CD14-positive monocyte (primary cell): ENCODE data around the gene WWOX. TPM values are rescaled to one million over a fixed set of nuclear protein-coding genes. Genes with fewer than 3 reads are reported as not detected.

ENCODE experiments used
- DNase-seq, 3 donors: peaks; one replicate each; pipeline ENCODE4 v3.0.0-alpha.2; 2011 to 2022
- H2AFZ ChIP-seq: 2 replicates; pipeline ENCODE4 v1.6.0; 2012; ENCODE audit warnings: mild to moderate bottlenecking, low read depth, low read length, inconsistent platforms; ENCODE audit not compliant: insufficient read depth, poor library complexity, severe bottlenecking
- H3K27ac ChIP-seq, 2 donors: 1 replicate in 1 of 2; 2 replicates in 1 of 2; pipeline ENCODE4 v1.5.1; 2012 to 2013; ENCODE audit warnings: low read length in 2 of 2, control low read depth in 1 of 2, inconsistent platforms in 1 of 2, low read depth in 1 of 2, mild to moderate bottlenecking in 1 of 2
- H3K27me3 ChIP-seq, 2 donors: one replicate each; pipeline versions ENCODE4 v1.6.0 to v1.6.1; 2011 to 2013; ENCODE audit warnings: low read length in 2 of 2; ENCODE audit not compliant: control insufficient read depth in 2 of 2, insufficient read depth in 2 of 2
- H3K36me3 ChIP-seq, 2 donors: replicated peaks in 1 of 2; 1 replicate in 1 of 2; 2 replicates in 1 of 2; pipeline versions ENCODE4 v1.5.1 to v1.6.1; 2012 to 2013; ENCODE audit warnings: low read length in 2 of 2, control low read depth in 1 of 2, inconsistent platforms in 1 of 2, mild to moderate bottlenecking in 1 of 2; ENCODE audit not compliant: insufficient read depth in 2 of 2, control insufficient read depth in 1 of 2
- H3K4me1 ChIP-seq, 2 donors: 1 replicate in 1 of 2; 2 replicates in 1 of 2; pipeline versions ENCODE4 v1.5.1 to v1.6.1; 2012 to 2013; ENCODE audit warnings: low read length in 2 of 2, control low read depth in 1 of 2, inconsistent platforms in 1 of 2, mild to moderate bottlenecking in 1 of 2, moderate library complexity in 1 of 2; ENCODE audit not compliant: insufficient read depth in 2 of 2, control insufficient read depth in 1 of 2
- H3K4me2 ChIP-seq: replicated peaks from 2 replicates; pipeline ENCODE3; 2012; ENCODE audit warnings: low read length, moderate library complexity, mild to moderate bottlenecking; ENCODE audit not compliant: poor library complexity, severe bottlenecking; ENCODE audit errors: extremely low read depth
- H3K4me3 ChIP-seq, 3 experiments: fragments of 200-600 bp in 1 of 3; sonication (generic) in 1 of 3; replicated peaks in 1 of 3; 1 replicate in 2 of 3; 2 replicates in 1 of 3; pipeline ENCODE4 v1.5.1; 2011 to 2013; ENCODE audit warnings: low read length in 3 of 3, mild to moderate bottlenecking in 3 of 3, control low read depth in 2 of 3, low read depth in 2 of 3, inconsistent platforms in 1 of 3, moderate library complexity in 1 of 3
- H3K79me2 ChIP-seq: 2 replicates; pipeline ENCODE4 v1.6.0; 2012; ENCODE audit warnings: mild to moderate bottlenecking, control low read depth, inconsistent platforms, low read length, moderate library complexity; ENCODE audit not compliant: insufficient read depth
- H3K9ac ChIP-seq: 2 replicates; pipeline ENCODE4 v1.6.0; 2017; ENCODE audit warnings: low read length, mild to moderate bottlenecking; ENCODE audit not compliant: insufficient read depth, poor library complexity, severe bottlenecking
- H3K9me3 ChIP-seq, 2 donors: replicated peaks in 1 of 2; 1 replicate in 1 of 2; 2 replicates in 1 of 2; pipeline versions ENCODE4 v1.5.1 to v1.6.1; 2012 to 2013; ENCODE audit warnings: low read length in 2 of 2, control low read depth in 1 of 2; ENCODE audit not compliant: control insufficient read depth in 1 of 2, insufficient read depth in 1 of 2
- H4K20me1 ChIP-seq: 2 replicates; pipeline ENCODE4 v1.6.0; 2012; ENCODE audit warnings: mild to moderate bottlenecking, low read length, control low read depth, moderate library complexity; ENCODE audit not compliant: insufficient read depth
- H3K27ac Mint-ChIP-seq, 7 donors: one replicate each; pipeline ENCODE4 v1.8.0; 2020; ENCODE audit warnings: mild to moderate bottlenecking in 7 of 7, mixed read lengths in 7 of 7, moderate library complexity in 6 of 7, inconsistent platforms in 2 of 7
- H3K27me3 Mint-ChIP-seq, 3 donors: one replicate each; pipeline ENCODE4 v1.8.0; 2021 to 2022; ENCODE audit warnings: low read depth in 3 of 3, mild to moderate bottlenecking in 3 of 3, mixed read lengths in 3 of 3, moderate library complexity in 3 of 3, inconsistent platforms in 1 of 3
- H3K36me3 Mint-ChIP-seq, 2 donors: one replicate each; pipeline ENCODE4 v1.8.0; 2020; ENCODE audit warnings: mixed read lengths in 2 of 2, inconsistent platforms in 1 of 2, mild to moderate bottlenecking in 1 of 2
- H3K4me1 Mint-ChIP-seq: one replicate; pipeline ENCODE4 v1.8.0; 2020; ENCODE audit warnings: mild to moderate bottlenecking, mixed read lengths
- H3K4me3 Mint-ChIP-seq, 2 donors: one replicate each; pipeline ENCODE4 v1.8.0; 2020; ENCODE audit warnings: mild to moderate bottlenecking in 2 of 2, mixed read lengths in 2 of 2, moderate library complexity in 1 of 2
- H3K9me3 Mint-ChIP-seq, 7 donors: one replicate each; pipeline ENCODE4 v1.8.0; 2020 to 2022; ENCODE audit warnings: mixed read lengths in 7 of 7, mild to moderate bottlenecking in 6 of 7, moderate library complexity in 6 of 7, inconsistent platforms in 2 of 7
- WGBS: methylation state at CpG from one replicate; pipeline ENCODE4 v1.1.5; 2013; ENCODE audit warnings: missing lambda C conversion rate; ENCODE audit not compliant: insufficient coverage; 5-methylcytosine and 5-hydroxymethylcytosine counted together
- intact Hi-C, 2 donors: fragments of 100-400 bp; cut with micrococcal nuclease; formaldehyde crosslinking; loops; one replicate each; pipeline versions ENCODE4 v1.15.0 to v1.15.1; 2023
- polyA plus RNA-seq, 3 donors: library from polyadenylated mRNA; depleted of rRNA in 1 of 3; unstranded in 2 of 3; stranded (reverse) in 1 of 3; fragments of 300-500 nt in 2 of 3; fragments of >200 nt in 1 of 3; fragmentation: Illumina TruSeq in 2 of 3; gene quantifications; 1 replicate in 2 of 3; 2 replicates in 1 of 3; pipeline ENCODE4 v1.2.3, GENCODE V29; 2012 to 2021
- TF ChIP-seq, protein P1 (sequence below): fragments of 200-600 bp; IDR thresholded peaks from one replicate; pipeline ENCODE4 v1.8.0; 2022; ENCODE audit warnings: antibody characterized with exemption, mild to moderate bottlenecking

WWOX gene
- polyA plus RNA-seq, 3 donors: 4.0 to 7.0 (median 6.3) TPM

DNA sequence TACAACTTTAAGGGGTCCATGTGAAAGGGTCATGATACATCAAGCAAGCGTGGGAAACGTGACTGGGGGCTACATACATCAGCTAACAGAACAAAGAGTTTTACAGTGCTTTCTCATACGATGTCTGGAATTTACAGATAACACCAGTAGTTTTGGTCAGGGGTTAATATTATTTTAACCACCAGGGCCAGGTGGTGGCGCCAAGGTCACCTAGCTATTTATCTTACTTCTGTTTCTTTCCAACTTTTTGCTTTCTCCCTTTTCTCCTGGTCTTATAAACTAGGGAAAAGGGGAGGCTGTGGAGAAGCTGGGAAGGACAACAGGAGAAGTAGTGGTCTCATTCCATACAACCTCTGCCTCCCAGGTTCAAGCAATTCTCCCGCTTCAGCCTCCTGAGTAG lies 39.2 kb upstream of the WWOX start:
- no peaks in the 10 kb centered on the region for H3K4me1 ChIP-seq
- H3K27me3 ChIP-seq: peaks cover 0 to 3% of the 10 kb centered on the region in 2 donors
- H3K27ac ChIP-seq: no peak overlapping the region
- Mint-ChIP-seq H3K9me3 (peaks cover 0 to 5% (median 0%) of the 10 kb centered on the region in 7 donors), H3K36me3 (no peaks in the 10 kb centered on the region), H3K27me3 (peaks cover 2 to 6% (median 3%) of the 10 kb centered on the region in 3 donors), H3K4me3 (no peak overlapping the region), H3K27ac (no peak overlapping the region), H3K4me1 (no peaks in the 10 kb centered on the region)
- intact Hi-C loops: no loop called here
- H3K4me3 ChIP-seq: no peak overlapping the region
- DNase-seq: no peak
- no peaks in the 10 kb centered on the region for H3K36me3 ChIP-seq
- H2AFZ ChIP-seq: no peak overlapping the region
- 33% methylated on average over 2 of the region's 5 CpGs for WGBS
- no peaks in the 10 kb centered on the region for H3K9me3 ChIP-seq
- no peaks in the 10 kb centered on the region for H4K20me1 ChIP-seq
- H3K9ac ChIP-seq: no peak overlapping the region
- TF ChIP-seq, protein P1, sequence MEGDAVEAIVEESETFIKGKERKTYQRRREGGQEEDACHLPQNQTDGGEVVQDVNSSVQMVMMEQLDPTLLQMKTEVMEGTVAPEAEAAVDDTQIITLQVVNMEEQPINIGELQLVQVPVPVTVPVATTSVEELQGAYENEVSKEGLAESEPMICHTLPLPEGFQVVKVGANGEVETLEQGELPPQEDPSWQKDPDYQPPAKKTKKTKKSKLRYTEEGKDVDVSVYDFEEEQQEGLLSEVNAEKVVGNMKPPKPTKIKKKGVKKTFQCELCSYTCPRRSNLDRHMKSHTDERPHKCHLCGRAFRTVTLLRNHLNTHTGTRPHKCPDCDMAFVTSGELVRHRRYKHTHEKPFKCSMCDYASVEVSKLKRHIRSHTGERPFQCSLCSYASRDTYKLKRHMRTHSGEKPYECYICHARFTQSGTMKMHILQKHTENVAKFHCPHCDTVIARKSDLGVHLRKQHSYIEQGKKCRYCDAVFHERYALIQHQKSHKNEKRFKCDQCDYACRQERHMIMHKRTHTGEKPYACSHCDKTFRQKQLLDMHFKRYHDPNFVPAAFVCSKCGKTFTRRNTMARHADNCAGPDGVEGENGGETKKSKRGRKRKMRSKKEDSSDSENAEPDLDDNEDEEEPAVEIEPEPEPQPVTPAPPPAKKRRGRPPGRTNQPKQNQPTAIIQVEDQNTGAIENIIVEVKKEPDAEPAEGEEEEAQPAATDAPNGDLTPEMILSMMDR: no peak
- no peaks in the 10 kb centered on the region for H3K79me2 ChIP-seq
- H3K4me2 ChIP-seq: no peak overlapping the region

DNA sequence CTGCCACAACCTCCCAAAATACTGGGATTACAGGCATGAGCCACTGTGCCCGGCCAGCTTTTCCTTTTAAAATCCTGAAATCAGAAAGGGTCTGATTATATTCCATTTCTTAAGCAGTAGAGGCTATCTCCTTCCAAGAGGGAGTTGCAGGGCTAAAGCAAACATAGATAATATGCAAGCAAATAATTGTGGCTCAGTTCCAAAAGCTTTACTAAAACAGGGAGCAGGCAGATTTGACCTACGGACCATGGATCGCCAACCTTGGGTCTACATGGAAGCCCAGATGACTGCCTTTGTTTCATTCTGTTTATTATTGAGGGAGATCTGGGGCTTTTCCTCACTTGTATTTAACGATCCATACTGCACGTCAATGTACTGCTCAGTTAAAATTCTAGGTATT lies 38.6 kb upstream of the WWOX start:
- H3K4me1 ChIP-seq: no peaks in the 10 kb centered on the region
- H3K27me3 ChIP-seq: peaks cover 0 to 3% of the 10 kb centered on the region in 2 donors
- no peaks in the 10 kb centered on the region for H3K36me3 ChIP-seq
- H3K4me2 ChIP-seq: no peak overlapping the region
- no peaks in the 10 kb centered on the region for H3K36me3 Mint-ChIP-seq
- H3K79me2 ChIP-seq: no peaks in the 10 kb centered on the region
- H2AFZ ChIP-seq: no peak overlapping the region
- TF ChIP-seq, protein P1: no peak
- 86% methylated on average over 1 of the region's 5 CpGs for WGBS
- H3K4me3 ChIP-seq: no peak overlapping the region
- H3K9me3 Mint-ChIP-seq: peaks cover 0 to 5% (median 0%) of the 10 kb centered on the region in 7 donors
- H3K9me3 ChIP-seq: no peaks in the 10 kb centered on the region
- H3K4me1 Mint-ChIP-seq: no peaks in the 10 kb centered on the region
- no peak overlapping the region for H3K4me3 Mint-ChIP-seq
- peaks cover 2 to 6% (median 4%) of the 10 kb centered on the region in 3 donors for H3K27me3 Mint-ChIP-seq
- H3K9ac ChIP-seq: no peak overlapping the region
- no peak for DNase-seq
- no peaks in the 10 kb centered on the region for H4K20me1 ChIP-seq
- no peak overlapping the region for H3K27ac ChIP-seq
- H3K27ac Mint-ChIP-seq: no peak overlapping the region
- intact Hi-C loops: no loop called here
